ENCODE results near the gene BCL2A1. TPM values are rescaled to one million over a fixed set of nuclear protein-coding genes. Genes with fewer than 3 reads are reported as not detected.

Gene BCL2A1
- total and polyA plus RNA-seq, 2 of the 4 experiments (the other 2 are of a cell fraction), result 2.3 to 4.5 TPM

- Histone ChIP-seq H3K27me3 (ENCODE audit: control insufficient read depth, insufficient read depth, low read length) (no peaks in the 10 kb centered on the region), H2BK120ac (ENCODE audit: low read depth, low read length) (peak overlapping the region; percentile 49; the same call in 1 of the 2 replicates), H3K56ac (ENCODE audit: extremely low read depth, insufficient read depth, low read length) (peak overlapping the region; percentile 57; the same call in 1 of the 2 replicates), H2BK15ac (ENCODE audit: low read depth, low read length) (no peak overlapping the region; the same call in 2 of the 3 replicates), H2AK5ac (ENCODE audit: low read depth, low read length) (peak overlapping the region; percentile 61; the same call in 1 of the 2 replicates), H2AK9ac (replicated peaks; ENCODE audit: low read depth, low read length, poor library complexity) (peak overlapping the region; percentile 95), H3K18ac (ENCODE audit: low read depth, low read length) (peak overlapping the region; percentile 10; the same call in 1 of the 2 replicates), H2AFZ (replicated peaks; ENCODE audit: low read length, poor library complexity) (peak overlapping the region; percentile 99), H3K36me3 (ENCODE audit: control insufficient read depth, insufficient read depth, low read length) (peaks cover 15% of the 10 kb centered on the region), H3K14ac (replicated peaks; ENCODE audit: low read depth, low read length) (peak overlapping the region; percentile 96), H3K4me2 (ENCODE audit: low read depth, low read length) (peak overlapping the region; percentile 94), H3K23ac (ENCODE audit: low read depth, low read length) (peak overlapping the region; percentile 77), H3K27ac (ENCODE audit: insufficient read depth, low read length) (peak overlapping the region; percentile 89), H3K4ac (ENCODE audit: low read depth, low read length) (peak overlapping the region; percentile 90), H3K9me1 (ENCODE audit: insufficient read depth, low read length) (no peaks in the 10 kb centered on the region), H2BK20ac (ENCODE audit: low read depth, low read length) (no peak overlapping the region), H4K20me1 (ENCODE audit: insufficient read depth, low read length) (0 out of 2 replicates have a peak, but pooled peaks cover 3% of the 10 kb centered on the region), H4K8ac (ENCODE audit: low read depth in 2 of 2, low read length in 2 of 2) (peak overlapping the region; percentile 63 to 90; a peak in 3 of 4 replicates), H3K4me1 (ENCODE audit: control insufficient read depth, insufficient read depth, low read length) (no peaks in the 10 kb centered on the region), H3K9ac (ENCODE audit: low read depth, low read length) (peak overlapping the region; percentile 98), H4K5ac (ENCODE audit: low read depth, low read length) (peak overlapping the region; percentile 33), H3K4me3 (ENCODE audit: insufficient read depth, low read depth, low read length) (peak overlapping the region; percentile 89), H3K79me1 (ENCODE audit: low read depth in 1 of 2, low read length in 2 of 2) (peaks cover 9 to 32% of the 10 kb centered on the region in 2 experiments), H3K9me3 (ENCODE audit: control insufficient read depth, insufficient read depth, low read length) (peaks cover 19% of the 10 kb centered on the region), H4K91ac (ENCODE audit: insufficient read depth, low read depth, low read length) (peak overlapping the region; percentile 66; the same call in 1 of the 2 replicates), H2BK5ac (ENCODE audit: low read depth, low read length, poor library complexity, severe bottlenecking) (peak overlapping the region; percentile 73)
- in situ Hi-C loops (cut with MboI; ENCODE audit: low sequenced_read_pairs), result no loop called here
- ATAC-seq (ENCODE audit: low read depth) (peak; percentile 70), DNase-seq (peak; percentile 39)
- POLR2A ChIA-PET (ENCODE audit: unreplicated experiment), result interaction anchor here (0.6 to 0.9 kb wide), 3 partner anchors 25 to 568 kb away, joined by 4 to 6 read pairs (median 4); no protein-coding TSS in a partner anchor
- TF ChIP-seq MAZ (IDR thresholded peaks at IDR 0.05; ENCODE audit: borderline replicate concordance, low read depth, low read length) (peak; percentile 72; the same call in 1 of the 2 replicates), RAD21 (IDR thresholded peaks at IDR 0.05; ENCODE audit: low read length) (0 out of 2 replicates have a peak, but pooled peaks have one; percentile 0), FOS (IDR thresholded peaks at IDR 0.05; ENCODE audit: low read depth, low read length) (no peak), CHD1 (IDR thresholded peaks at IDR 0.05; ENCODE audit: low read depth, low read length) (0 out of 2 replicates have a peak, but pooled peaks have one; percentile 53)
- no TSS peak for BruUV-seq (replicated peaks)
- dilution Hi-C loops (cut with HindIII; ENCODE audit: low sequenced_read_pairs, unreplicated experiment), result no loop called here
- CTCF ChIA-PET, result no interaction called here
- intact Hi-C loops (cut with micrococcal nuclease), result loop anchor here (1.0 to 10.0 kb wide), 3 partner anchors 54 to 252 kb away; no protein-coding TSS in a partner anchor
- 0% methylated on average over 22 of the region's 51 CpGs; no CpG with 5 or more reads in 1 of the 2 experiments for whole genome bisulfite sequencing, 2 experiments (ENCODE audit: extremely low coverage in 2 of 2, insufficient read length in 1 of 2)
Observed at GRCh38 chr15:79923079-79923514, 47.9 kb downstream of the BCL2A1 start.

All from IMR-90 (cell line).